ENCODE results near the gene C10orf88.

- TF ChIP-seq, protein P1, sequence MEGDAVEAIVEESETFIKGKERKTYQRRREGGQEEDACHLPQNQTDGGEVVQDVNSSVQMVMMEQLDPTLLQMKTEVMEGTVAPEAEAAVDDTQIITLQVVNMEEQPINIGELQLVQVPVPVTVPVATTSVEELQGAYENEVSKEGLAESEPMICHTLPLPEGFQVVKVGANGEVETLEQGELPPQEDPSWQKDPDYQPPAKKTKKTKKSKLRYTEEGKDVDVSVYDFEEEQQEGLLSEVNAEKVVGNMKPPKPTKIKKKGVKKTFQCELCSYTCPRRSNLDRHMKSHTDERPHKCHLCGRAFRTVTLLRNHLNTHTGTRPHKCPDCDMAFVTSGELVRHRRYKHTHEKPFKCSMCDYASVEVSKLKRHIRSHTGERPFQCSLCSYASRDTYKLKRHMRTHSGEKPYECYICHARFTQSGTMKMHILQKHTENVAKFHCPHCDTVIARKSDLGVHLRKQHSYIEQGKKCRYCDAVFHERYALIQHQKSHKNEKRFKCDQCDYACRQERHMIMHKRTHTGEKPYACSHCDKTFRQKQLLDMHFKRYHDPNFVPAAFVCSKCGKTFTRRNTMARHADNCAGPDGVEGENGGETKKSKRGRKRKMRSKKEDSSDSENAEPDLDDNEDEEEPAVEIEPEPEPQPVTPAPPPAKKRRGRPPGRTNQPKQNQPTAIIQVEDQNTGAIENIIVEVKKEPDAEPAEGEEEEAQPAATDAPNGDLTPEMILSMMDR (IDR thresholded peaks at IDR 0.05), result no peak
- no peak for TF ChIP-seq POLR2A (IDR thresholded peaks at IDR 0.05)
Measured at GRCh38 chr10:122966879-122967278, 12.9 kb upstream of the C10orf88 start.
